Epidermal melanocyte (primary cell): ENCODE measurements around the gene C6orf62.
"Not testable (repeated sequence)": the region's sequence is repeated elsewhere in the genome, so short reads cannot be mapped to it uniquely, and the experiment has no call there.

Source experiments
- DNase-seq: peaks from one replicate; pipeline ENCODE4 v3.0.0; 2011; ENCODE audit warnings: low spot score; ENCODE audit not compliant: insufficient read length

The C6orf62 gene

GRCh38 chr6:24668997-24669361 lies 50.0 kb downstream of the C6orf62 start:
- DNase-seq = no peak

- DNase-seq = not testable (repeated sequence)
Observed at GRCh38 chr6:24668066-24668996, 50.6 kb downstream of the C6orf62 start.

- DNase-seq = no peak
Observed at GRCh38 chr6:24667378-24667803, 51.6 kb downstream of the C6orf62 start.

- peak; percentile 72 for DNase-seq
Observed at GRCh38 chr6:24666641-24667377, 52.1 kb downstream of the C6orf62 start, which contains the start of the genes ACOT13 and TDP2. TSS of gene ACOT13 (plus strand) at chr6:24667077. CDS start at chr6:24667264, 187 bp downstream. TSS of gene TDP2 (minus strand) at chr6:24666899. CDS start at chr6:24666862, 37 bp downstream.

GRCh38 chr6:24666097-24666640 lies 52.8 kb downstream of the C6orf62 start:
- no peak for DNase-seq

- no peak for DNase-seq
Observed at GRCh38 chr6:24664046-24664987, 54.6 kb downstream of the C6orf62 start.

- no peak for DNase-seq
Observed at GRCh38 chr6:24663189-24663588, 55.8 kb downstream of the C6orf62 start.

- no peak for DNase-seq
Observed at GRCh38 chr6:24662236-24662635, 56.7 kb downstream of the C6orf62 start.

- not testable (repeated sequence) for DNase-seq
Observed at GRCh38 chr6:24661759-24662158, 57.2 kb downstream of the C6orf62 start.

GRCh38 chr6:24660105-24660504 lies 58.8 kb downstream of the C6orf62 start:
- no peak for DNase-seq

- DNase-seq = no peak
Observed at GRCh38 chr6:24659561-24659960, 59.4 kb downstream of the C6orf62 start.

GRCh38 chr6:24658573-24659560 lies 60.1 kb downstream of the C6orf62 start:
- no peak for DNase-seq

GRCh38 chr6:24655215-24655614 lies 63.7 kb downstream of the C6orf62 start:
- DNase-seq = no peak
